ENCODE data around the gene VDAC1. TPM values are rescaled to one million over a fixed set of nuclear protein-coding genes. Genes with fewer than 3 reads are reported as not detected.

Gene VDAC1
- total and polyA plus RNA-seq, 2 experiments from 2014 or later = 216 to 282 TPM

DNA sequence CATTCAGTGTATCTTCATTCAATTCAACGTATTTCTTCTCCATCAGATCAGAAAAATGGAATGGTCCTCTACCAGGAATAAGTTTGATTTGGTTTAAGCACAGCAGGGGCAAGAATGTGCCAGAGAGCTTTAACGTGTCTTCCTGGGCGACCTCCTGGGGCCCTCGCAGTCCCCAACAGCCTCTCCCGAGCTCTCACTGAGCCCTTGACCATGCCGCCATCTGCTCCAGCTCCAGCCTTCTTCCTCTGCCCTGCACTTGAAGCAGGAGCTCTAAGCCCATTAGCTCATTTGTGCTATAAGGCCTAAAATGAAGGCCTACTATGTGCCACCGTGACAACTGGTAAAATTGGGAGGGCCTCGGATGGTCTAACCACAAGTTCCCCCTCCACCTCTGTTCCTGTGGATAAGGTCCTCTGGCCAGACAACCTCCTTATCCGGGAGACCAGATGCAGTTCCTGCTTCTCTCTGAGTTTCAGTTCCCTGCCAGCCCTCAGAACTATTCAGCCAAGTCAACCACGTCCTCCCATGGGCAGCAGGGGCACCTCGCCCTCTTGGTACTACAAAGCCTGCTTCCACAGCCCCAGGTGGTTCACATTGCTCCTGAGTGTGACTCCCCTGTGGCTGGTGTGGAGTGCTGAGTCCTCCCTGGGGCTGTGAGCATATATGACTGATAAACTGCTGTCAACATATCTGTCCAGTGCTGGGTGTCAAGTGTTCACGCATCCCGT is 72.2 kb downstream of the VDAC1 start:
- Histone ChIP-seq H3K9me2 (replicated peaks; ENCODE audit: insufficient read depth) (no peaks in the 10 kb centered on the region), H2AFZ (no peak overlapping the region), H3K9me3 (ENCODE audit: low read depth) (no peaks in the 10 kb centered on the region), H4K20me1 (ENCODE audit: insufficient read depth, poor library complexity, severe bottlenecking) (no peaks in the 10 kb centered on the region), H3K27me3 (no peaks in the 10 kb centered on the region), H3K27ac (no peak overlapping the region), H3K79me2 (no peaks in the 10 kb centered on the region), H3K36me3 (replicated peaks; ENCODE audit: insufficient read depth, low read depth) (no peaks in the 10 kb centered on the region), H3K4me1 (ENCODE audit: insufficient read depth) (peaks cover under 1% of the 10 kb centered on the region), H3K4me3 (no peak overlapping the region), H3K4me2 (no peak overlapping the region)
- TF ChIP-seq EZH2phosphoT487 (IDR thresholded peaks at IDR 0.05; ENCODE audit: low read depth, severe bottlenecking, unreplicated experiment) (no peak), EZH2 (IDR thresholded peaks at IDR 0.05; ENCODE audit: borderline replicate concordance) (no peak)
- TF ChIP-seq, protein P1, sequence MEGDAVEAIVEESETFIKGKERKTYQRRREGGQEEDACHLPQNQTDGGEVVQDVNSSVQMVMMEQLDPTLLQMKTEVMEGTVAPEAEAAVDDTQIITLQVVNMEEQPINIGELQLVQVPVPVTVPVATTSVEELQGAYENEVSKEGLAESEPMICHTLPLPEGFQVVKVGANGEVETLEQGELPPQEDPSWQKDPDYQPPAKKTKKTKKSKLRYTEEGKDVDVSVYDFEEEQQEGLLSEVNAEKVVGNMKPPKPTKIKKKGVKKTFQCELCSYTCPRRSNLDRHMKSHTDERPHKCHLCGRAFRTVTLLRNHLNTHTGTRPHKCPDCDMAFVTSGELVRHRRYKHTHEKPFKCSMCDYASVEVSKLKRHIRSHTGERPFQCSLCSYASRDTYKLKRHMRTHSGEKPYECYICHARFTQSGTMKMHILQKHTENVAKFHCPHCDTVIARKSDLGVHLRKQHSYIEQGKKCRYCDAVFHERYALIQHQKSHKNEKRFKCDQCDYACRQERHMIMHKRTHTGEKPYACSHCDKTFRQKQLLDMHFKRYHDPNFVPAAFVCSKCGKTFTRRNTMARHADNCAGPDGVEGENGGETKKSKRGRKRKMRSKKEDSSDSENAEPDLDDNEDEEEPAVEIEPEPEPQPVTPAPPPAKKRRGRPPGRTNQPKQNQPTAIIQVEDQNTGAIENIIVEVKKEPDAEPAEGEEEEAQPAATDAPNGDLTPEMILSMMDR (IDR thresholded peaks at IDR 0.05; ENCODE audit: poor library complexity) = no peak
- WGBS (ENCODE audit: low lambda C conversion rate, missing lambda C conversion rate) = 90% methylated on average over 13 of the region's 13 CpGs
- no peak for DNase-seq (ENCODE audit: low spot score)

DNA sequence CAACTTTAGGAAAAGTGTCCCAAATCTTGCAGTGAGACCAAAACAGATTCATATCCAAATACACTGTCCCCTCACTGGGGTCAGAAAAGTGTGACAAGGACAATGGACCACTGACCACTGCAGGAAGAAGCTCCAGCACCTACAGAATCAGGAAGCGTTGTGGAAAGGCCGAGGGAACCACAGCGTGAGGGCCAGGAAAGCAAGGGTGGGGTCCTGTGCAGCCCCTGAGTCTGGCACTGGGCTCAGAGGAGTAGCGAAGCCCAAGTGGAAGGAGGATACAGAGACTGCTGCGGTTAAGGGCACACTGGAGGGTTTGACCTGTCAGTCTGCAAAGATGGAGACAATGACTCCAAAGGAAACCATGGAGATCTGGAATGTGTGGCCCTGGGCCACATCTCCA is 73.2 kb downstream of the VDAC1 start:
- no peak overlapping the region for H3K4me2 ChIP-seq
- 89% methylated on average over 5 of the region's 5 CpGs for WGBS (ENCODE audit: low lambda C conversion rate, missing lambda C conversion rate)
- H3K79me2 ChIP-seq = no peaks in the 10 kb centered on the region

GRCh38 chr5:133930813-133931090 is 74.0 kb downstream of the VDAC1 start:
- H2AFZ ChIP-seq = no peak overlapping the region
- no peak overlapping the region for H3K4me2 ChIP-seq
- H3K36me3 ChIP-seq (replicated peaks; ENCODE audit: insufficient read depth, low read depth) = no peaks in the 10 kb centered on the region
- no peaks in the 10 kb centered on the region for H3K9me3 ChIP-seq (ENCODE audit: low read depth)
- H3K4me1 ChIP-seq (ENCODE audit: insufficient read depth) = peaks cover 14% of the 10 kb centered on the region
- DNase-seq (ENCODE audit: low spot score) = no peak
- H3K27ac ChIP-seq = no peak overlapping the region
- no peaks in the 10 kb centered on the region for H3K27me3 ChIP-seq
- H3K4me3 ChIP-seq = no peak overlapping the region
- H3K9me2 ChIP-seq (replicated peaks; ENCODE audit: insufficient read depth) = no peaks in the 10 kb centered on the region
- H4K20me1 ChIP-seq (ENCODE audit: insufficient read depth, poor library complexity, severe bottlenecking) = no peaks in the 10 kb centered on the region
- WGBS (ENCODE audit: low lambda C conversion rate, missing lambda C conversion rate) = 86% methylated on average over 3 of the region's 3 CpGs
- TF ChIP-seq EZH2 (IDR thresholded peaks at IDR 0.05; ENCODE audit: borderline replicate concordance) (no peak), EZH2phosphoT487 (IDR thresholded peaks at IDR 0.05; ENCODE audit: low read depth, severe bottlenecking, unreplicated experiment) (no peak)
- TF ChIP-seq, protein P1 (IDR thresholded peaks at IDR 0.05; ENCODE audit: poor library complexity) = no peak
- no peaks in the 10 kb centered on the region for H3K79me2 ChIP-seq

More for the DNA sequence above, 73.2 kb downstream of the VDAC1 start:
- Histone ChIP-seq H3K4me1 (ENCODE audit: insufficient read depth) (peaks cover 11% of the 10 kb centered on the region), H3K27me3 (no peaks in the 10 kb centered on the region), H3K9me2 (replicated peaks; ENCODE audit: insufficient read depth) (no peaks in the 10 kb centered on the region), H3K9me3 (ENCODE audit: low read depth) (no peaks in the 10 kb centered on the region), H4K20me1 (ENCODE audit: insufficient read depth, poor library complexity, severe bottlenecking) (no peaks in the 10 kb centered on the region), H3K27ac (no peak overlapping the region), H3K4me3 (no peak overlapping the region), H2AFZ (no peak overlapping the region), H3K36me3 (replicated peaks; ENCODE audit: insufficient read depth, low read depth) (no peaks in the 10 kb centered on the region)
- no peak for DNase-seq (ENCODE audit: low spot score)
- TF ChIP-seq EZH2phosphoT487 (IDR thresholded peaks at IDR 0.05; ENCODE audit: low read depth, severe bottlenecking, unreplicated experiment) = no peak

GRCh38 chr5:133930061-133930812 is 74.5 kb downstream of the VDAC1 start:
- H3K4me2 ChIP-seq = no peak overlapping the region

More at GRCh38 chr5:133930061-133930812, 74.5 kb downstream of the VDAC1 start:
- Histone ChIP-seq H3K4me1 (ENCODE audit: insufficient read depth) (peaks cover 14% of the 10 kb centered on the region), H4K20me1 (ENCODE audit: insufficient read depth, poor library complexity, severe bottlenecking) (no peaks in the 10 kb centered on the region), H3K9me2 (replicated peaks; ENCODE audit: insufficient read depth) (no peaks in the 10 kb centered on the region), H3K27ac (no peak overlapping the region), H3K27me3 (no peaks in the 10 kb centered on the region), H3K36me3 (replicated peaks; ENCODE audit: insufficient read depth, low read depth) (no peaks in the 10 kb centered on the region), H2AFZ (no peak overlapping the region), H3K79me2 (no peaks in the 10 kb centered on the region), H3K9me3 (ENCODE audit: low read depth) (no peaks in the 10 kb centered on the region), H3K4me3 (no peak overlapping the region)
- WGBS (ENCODE audit: low lambda C conversion rate, missing lambda C conversion rate) = 87% methylated on average over 16 of the region's 16 CpGs
- TF ChIP-seq EZH2 (IDR thresholded peaks at IDR 0.05; ENCODE audit: borderline replicate concordance) (no peak), EZH2phosphoT487 (IDR thresholded peaks at IDR 0.05; ENCODE audit: low read depth, severe bottlenecking, unreplicated experiment) (no peak)
- TF ChIP-seq, protein P1 (IDR thresholded peaks at IDR 0.05; ENCODE audit: poor library complexity) = no peak
- no peak for DNase-seq (ENCODE audit: low spot score)
